Muscle layer of colon (tissue), 2 donors: Measurements from ENCODE around the gene TRIM15.

Source experiments
- H3K27ac ChIP-seq: one replicate; pipeline ENCODE4 v1.7.0; 2013; ENCODE audit warnings: low read depth, mild to moderate bottlenecking, low read length, moderate library complexity
- H3K27me3 ChIP-seq, 2 donors: one replicate each; pipeline ENCODE4 v1.7.0; 2013; ENCODE audit warnings: low read length in 2 of 2, mild to moderate bottlenecking in 2 of 2; ENCODE audit not compliant: insufficient read depth in 2 of 2, control insufficient read depth in 1 of 2
- H3K36me3 ChIP-seq: one replicate; pipeline ENCODE4 v1.7.0; 2013; ENCODE audit warnings: mild to moderate bottlenecking, low read length; ENCODE audit not compliant: insufficient read depth
- H3K4me1 ChIP-seq: one replicate; pipeline ENCODE4 v1.7.0; 2013; ENCODE audit warnings: mild to moderate bottlenecking, low read length; ENCODE audit not compliant: insufficient read depth
- H3K4me3 ChIP-seq, 2 donors: one replicate each; pipeline ENCODE4 v1.7.0; 2013; ENCODE audit warnings: low read length in 2 of 2, low read depth in 1 of 2, mild to moderate bottlenecking in 1 of 2, moderate library complexity in 1 of 2
- H3K9ac ChIP-seq: one replicate; pipeline ENCODE4 v1.7.0; 2013; ENCODE audit warnings: low read length
- H3K9me3 ChIP-seq: one replicate; pipeline ENCODE4 v1.7.0; 2013; ENCODE audit warnings: mild to moderate bottlenecking, low read length
- donor health status: abdominal sarcoma.
- donor health status: Adenocarcinoma of cecum.

The TRIM15 gene

DNA sequence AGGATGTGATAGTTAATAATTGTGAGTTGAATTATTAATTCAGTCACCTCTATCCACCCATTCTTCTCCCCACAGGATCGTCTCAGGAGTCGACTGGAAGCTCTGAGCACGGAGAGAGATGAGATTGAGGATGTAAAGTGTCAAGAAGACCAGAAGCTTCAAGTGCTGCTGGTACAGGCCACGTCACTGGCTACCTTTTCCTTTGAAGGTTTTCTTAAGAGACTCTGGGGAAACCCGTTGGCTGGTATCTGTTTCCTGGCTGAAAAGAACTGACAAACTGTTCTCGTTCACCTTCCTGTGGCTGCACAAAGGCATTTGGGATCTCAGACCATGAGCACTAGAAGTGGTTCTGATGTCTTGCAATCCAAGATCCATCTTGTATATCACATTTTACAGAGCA, 3.8 kb downstream of the TRIM15 start:
- H3K27me3 ChIP-seq, result peaks cover 18 to 27% of the 10 kb centered on the region in 2 donors
- H3K4me3 ChIP-seq, result no peak overlapping the region
- H3K9ac ChIP-seq, result no peak overlapping the region
- H3K9me3 ChIP-seq, result no peaks in the 10 kb centered on the region
- H3K27ac ChIP-seq, result no peak overlapping the region
- H3K36me3 ChIP-seq, result no peaks in the 10 kb centered on the region
- H3K4me1 ChIP-seq, result no peaks in the 10 kb centered on the region

DNA sequence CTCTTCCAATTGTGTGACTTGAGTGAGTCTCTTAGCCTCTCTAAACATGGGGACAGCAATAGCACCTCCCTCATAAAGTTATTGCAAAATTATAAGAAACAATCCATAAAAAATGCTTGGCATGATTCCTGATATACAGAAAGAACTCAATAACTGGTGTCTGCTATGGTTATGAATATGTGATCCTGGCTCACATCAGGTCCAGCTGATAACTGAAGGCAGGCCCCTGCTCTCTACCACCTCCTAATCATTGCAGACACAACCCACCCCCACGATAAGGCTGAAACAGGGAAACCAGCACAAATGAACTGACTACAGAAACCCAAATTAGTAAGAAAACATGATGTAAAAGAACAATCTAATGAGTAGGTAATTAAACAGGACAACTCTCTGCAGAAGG, 5.4 kb downstream of the TRIM15 start:
- no peaks in the 10 kb centered on the region for H3K9me3 ChIP-seq
- no peak overlapping the region for H3K4me3 ChIP-seq
- H3K27ac ChIP-seq, result no peak overlapping the region
- H3K9ac ChIP-seq, result no peak overlapping the region
- peaks cover 18 to 30% of the 10 kb centered on the region in 2 donors for H3K27me3 ChIP-seq
- H3K4me1 ChIP-seq, result no peaks in the 10 kb centered on the region
- no peaks in the 10 kb centered on the region for H3K36me3 ChIP-seq

- H3K9me3 ChIP-seq, result no peaks in the 10 kb centered on the region
- no peak overlapping the region for H3K4me3 ChIP-seq
- no peak overlapping the region for H3K27ac ChIP-seq
- H3K4me1 ChIP-seq, result no peaks in the 10 kb centered on the region
- H3K36me3 ChIP-seq, result no peaks in the 10 kb centered on the region
- H3K9ac ChIP-seq, result no peak overlapping the region
- H3K27me3 ChIP-seq, result peaks cover 18 to 30% of the 10 kb centered on the region in 2 donors
Observed at GRCh38 chr6:30169658-30170614, 6.6 kb downstream of the TRIM15 start.

DNA sequence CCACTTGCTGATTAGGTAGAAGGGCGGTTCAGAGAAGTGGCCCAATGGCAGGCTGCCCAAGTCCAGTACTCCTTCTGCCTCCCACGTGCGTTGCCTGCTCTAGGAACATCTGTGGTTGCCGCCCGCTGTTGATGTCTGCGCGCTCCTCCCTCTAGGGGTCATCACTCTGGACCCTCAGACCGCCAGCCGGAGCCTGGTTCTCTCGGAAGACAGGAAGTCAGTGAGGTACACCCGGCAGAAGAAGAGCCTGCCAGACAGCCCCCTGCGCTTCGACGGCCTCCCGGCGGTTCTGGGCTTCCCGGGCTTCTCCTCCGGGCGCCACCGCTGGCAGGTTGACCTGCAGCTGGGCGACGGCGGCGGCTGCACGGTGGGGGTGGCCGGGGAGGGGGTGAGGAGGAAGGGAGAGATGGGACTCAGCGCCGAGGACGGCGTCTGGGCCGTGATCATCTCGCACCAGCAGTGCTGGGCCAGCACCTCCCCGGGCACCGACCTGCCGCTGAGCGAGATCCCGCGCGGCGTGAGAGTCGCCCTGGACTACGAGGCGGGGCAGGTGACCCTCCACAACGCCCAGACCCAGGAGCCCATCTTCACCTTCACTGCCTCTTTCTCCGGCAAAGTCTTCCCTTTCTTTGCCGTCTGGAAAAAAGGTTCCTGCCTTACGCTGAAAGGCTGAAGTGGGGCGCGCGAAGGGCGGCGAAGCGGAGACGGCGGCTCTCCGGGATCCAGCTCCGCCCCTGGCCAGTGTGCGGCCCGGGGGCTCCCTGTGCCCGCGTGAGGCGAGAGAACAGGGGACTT, 8.5 kb downstream of the TRIM15 start:
- H3K9ac ChIP-seq, result no peak overlapping the region
- no peaks in the 10 kb centered on the region for H3K4me1 ChIP-seq
- H3K27ac ChIP-seq, result no peak overlapping the region
- H3K36me3 ChIP-seq, result no peaks in the 10 kb centered on the region
- H3K4me3 ChIP-seq, result no peak overlapping the region
- H3K9me3 ChIP-seq, result no peaks in the 10 kb centered on the region
- H3K27me3 ChIP-seq, result peaks cover 18 to 30% of the 10 kb centered on the region in 2 donors

DNA sequence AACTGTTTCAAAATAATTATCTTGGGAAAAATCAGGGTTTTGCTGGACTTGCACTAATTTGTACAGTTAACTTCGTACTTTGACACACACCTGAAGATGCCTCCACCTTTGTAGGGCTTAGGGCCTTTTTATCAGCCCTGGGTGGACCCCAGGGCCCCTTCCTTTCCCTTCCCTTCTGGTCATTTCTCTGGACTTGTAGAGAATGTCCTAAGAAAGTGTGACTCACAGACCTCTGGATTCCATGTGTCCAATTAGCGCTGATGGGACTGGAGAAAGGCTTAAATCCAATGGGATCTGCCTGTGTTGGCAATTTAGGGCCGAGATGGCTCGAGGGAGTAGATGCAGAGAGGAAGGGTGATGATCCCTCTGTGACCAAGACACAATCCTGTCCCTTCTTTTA, 9.3 kb downstream of the TRIM15 start:
- no peaks in the 10 kb centered on the region for H3K36me3 ChIP-seq
- H3K27me3 ChIP-seq, result peaks cover 18 to 30% of the 10 kb centered on the region in 2 donors
- no peak overlapping the region for H3K27ac ChIP-seq
- H3K9me3 ChIP-seq, result no peaks in the 10 kb centered on the region
- no peak overlapping the region for H3K4me3 ChIP-seq
- no peak overlapping the region for H3K9ac ChIP-seq
- H3K4me1 ChIP-seq, result no peaks in the 10 kb centered on the region

DNA sequence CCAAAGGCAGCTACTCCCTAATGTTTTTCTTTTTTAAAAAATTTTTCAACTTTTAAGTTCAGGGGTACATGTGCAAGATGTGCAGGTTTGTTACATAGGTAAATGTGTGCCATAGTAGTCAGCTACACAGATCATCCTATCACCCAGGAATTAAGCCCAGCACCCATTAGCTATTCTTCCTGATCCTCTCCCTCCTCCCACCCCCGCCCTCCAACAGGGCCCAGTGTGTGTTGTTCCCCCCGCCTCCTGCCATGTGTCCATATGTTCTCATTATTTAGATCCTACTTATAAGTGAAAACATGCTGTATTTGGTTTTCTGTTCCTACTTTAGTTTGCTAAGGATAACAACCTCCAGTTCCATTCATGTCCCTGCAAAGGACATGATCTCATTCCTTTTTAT, 12.4 kb downstream of the TRIM15 start:
- Histone ChIP-seq H3K4me1 (no peaks in the 10 kb centered on the region), H3K9ac (no peak overlapping the region), H3K36me3 (no peaks in the 10 kb centered on the region), H3K9me3 (no peaks in the 10 kb centered on the region), H3K27me3 (peaks cover 10 to 17% of the 10 kb centered on the region in 2 donors), H3K4me3 (no peak overlapping the region), H3K27ac (no peak overlapping the region)

DNA sequence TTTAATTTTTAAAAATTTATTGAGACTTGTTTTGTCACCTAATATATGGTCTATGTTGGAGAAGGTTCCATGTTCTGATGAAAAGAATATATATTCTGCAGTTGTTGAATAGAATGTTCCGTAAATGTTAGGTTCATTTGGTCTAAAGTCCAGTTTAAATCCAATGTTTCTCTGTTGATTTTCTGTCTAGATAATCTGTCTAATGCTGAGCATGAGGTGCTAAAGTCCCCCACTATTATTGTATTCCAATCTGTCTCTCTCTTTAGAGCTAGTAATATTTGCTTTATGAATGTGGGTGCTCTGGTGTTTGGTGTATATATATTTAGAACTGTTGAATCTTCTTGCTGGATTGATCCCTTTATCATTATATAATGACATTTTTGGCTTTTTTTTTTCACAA, 15.5 kb downstream of the TRIM15 start:
- no peaks in the 10 kb centered on the region for H3K4me1 ChIP-seq
- H3K4me3 ChIP-seq, result no peak overlapping the region
- H3K9ac ChIP-seq, result no peak overlapping the region
- H3K36me3 ChIP-seq, result no peaks in the 10 kb centered on the region
- no peaks in the 10 kb centered on the region for H3K9me3 ChIP-seq
- H3K27ac ChIP-seq, result no peak overlapping the region
- H3K27me3 ChIP-seq, result no peaks in the 10 kb centered on the region

DNA sequence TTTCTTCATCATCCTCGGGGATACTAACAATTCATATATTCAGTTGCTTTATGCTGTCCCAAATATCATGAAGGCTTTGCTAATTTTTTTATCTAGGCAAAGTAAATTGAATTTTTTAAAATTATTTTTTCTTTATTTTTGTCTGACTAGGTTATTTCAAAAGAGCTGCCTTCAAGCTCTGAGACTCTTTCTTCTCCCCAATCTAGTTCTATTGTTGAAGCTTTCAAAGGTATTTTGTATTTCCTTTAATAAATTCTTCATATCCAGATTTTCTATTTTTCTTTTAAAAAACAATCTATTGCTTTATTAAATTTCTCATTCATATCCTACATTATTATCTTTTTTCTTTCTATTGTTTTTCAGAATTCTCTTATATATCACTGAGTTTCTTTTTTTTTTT, 16.8 kb downstream of the TRIM15 start:
- Histone ChIP-seq H3K27ac (no peak overlapping the region), H3K36me3 (peaks cover 2% of the 10 kb centered on the region), H3K27me3 (no peaks in the 10 kb centered on the region), H3K9ac (no peak overlapping the region), H3K9me3 (no peaks in the 10 kb centered on the region), H3K4me1 (no peaks in the 10 kb centered on the region), H3K4me3 (no peak overlapping the region)

GRCh38 chr6:30184417-30185031, 21.2 kb downstream of the TRIM15 start:
- H3K27me3 ChIP-seq, result no peaks in the 10 kb centered on the region
- H3K4me1 ChIP-seq, result no peaks in the 10 kb centered on the region
- no peak overlapping the region for H3K4me3 ChIP-seq
- H3K27ac ChIP-seq, result no peak overlapping the region
- peaks cover 32% of the 10 kb centered on the region for H3K36me3 ChIP-seq
- no peaks in the 10 kb centered on the region for H3K9me3 ChIP-seq
- H3K9ac ChIP-seq, result no peak overlapping the region

DNA sequence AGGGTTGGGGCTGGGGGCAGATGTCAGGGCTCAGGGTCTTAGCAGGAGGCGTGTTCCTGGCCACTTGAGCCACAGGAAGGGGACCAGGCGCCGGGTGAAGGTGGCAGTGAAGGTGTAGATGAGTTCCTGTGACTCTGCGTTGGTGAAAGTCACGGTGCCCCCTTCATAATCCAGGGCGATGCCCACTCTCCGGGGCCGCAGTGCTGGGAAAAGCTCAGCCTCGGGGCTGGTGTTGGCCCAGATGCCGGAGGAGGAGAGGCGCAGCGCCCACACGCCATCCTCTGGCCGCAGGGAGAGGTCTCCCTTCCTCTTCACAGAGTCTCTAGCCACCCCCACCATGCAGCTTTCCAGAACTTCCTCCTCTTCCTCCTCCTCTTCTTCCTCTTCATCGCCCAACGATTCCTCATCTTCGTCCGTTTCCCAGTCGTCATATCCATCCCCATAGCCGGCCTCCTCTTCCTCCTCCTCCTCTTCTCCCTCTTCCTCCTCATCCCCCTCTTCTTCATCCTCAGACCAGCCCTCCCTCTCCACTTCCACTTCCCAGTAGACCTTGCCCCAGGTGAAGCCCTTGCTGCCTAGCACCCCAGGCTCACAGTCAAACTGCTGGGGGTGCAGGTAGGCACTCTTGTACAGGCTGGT, 22.6 kb downstream of the TRIM15 start:
- Histone ChIP-seq H3K4me3 (no peak overlapping the region), H3K36me3 (peaks cover 46% of the 10 kb centered on the region), H3K9me3 (no peaks in the 10 kb centered on the region), H3K4me1 (no peaks in the 10 kb centered on the region), H3K27ac (no peak overlapping the region), H3K9ac (no peak overlapping the region), H3K27me3 (no peaks in the 10 kb centered on the region)

GRCh38 chr6:30188541-30188940, 25.2 kb downstream of the TRIM15 start:
- no peak overlapping the region for H3K9ac ChIP-seq
- peaks cover 62% of the 10 kb centered on the region for H3K36me3 ChIP-seq
- no peaks in the 10 kb centered on the region for H3K27me3 ChIP-seq
- H3K4me3 ChIP-seq, result no peak overlapping the region
- no peak overlapping the region for H3K27ac ChIP-seq
- H3K4me1 ChIP-seq, result no peaks in the 10 kb centered on the region
- H3K9me3 ChIP-seq, result no peaks in the 10 kb centered on the region
